HG03439 (cell line): ENCODE data around the gene CSE1L.
"Not testable (repeated sequence)": the region's sequence is repeated elsewhere in the genome, so short reads cannot be mapped to it uniquely, and the experiment has no call there.

Source experiments
- ATAC-seq: cut with Tn5 transposase; IDR thresholded peaks from one replicate; pipeline ENCODE4 v1.9.1; 2021; ENCODE audit warnings: mild to moderate bottlenecking, moderate library complexity; ENCODE audit not compliant: unreplicated experiment

CSE1L gene

GRCh38 chr20:49074521-49074920, 28.4 kb downstream of the CSE1L start:
- ATAC-seq: no peak

GRCh38 chr20:49078310-49078709, 32.2 kb downstream of the CSE1L start:
- no peak for ATAC-seq

- not testable (repeated sequence) for ATAC-seq
Observed at GRCh38 chr20:49082295-49082694, 36.2 kb downstream of the CSE1L start.

GRCh38 chr20:49091104-49091503, 45.0 kb downstream of the CSE1L start:
- ATAC-seq: no peak

GRCh38 chr20:49091762-49092161, 45.6 kb downstream of the CSE1L start:
- ATAC-seq: no peak

GRCh38 chr20:49096203-49096730, 50.2 kb downstream of the CSE1L start:
- no peak for ATAC-seq

- ATAC-seq: no peak
Observed at GRCh38 chr20:49097159-49097558, 51.0 kb downstream of the CSE1L start.

GRCh38 chr20:49098136-49098535, 52.0 kb downstream of the CSE1L start:
- no peak for ATAC-seq

- ATAC-seq: no peak
Observed at GRCh38 chr20:49099011-49099410, 52.9 kb downstream of the CSE1L start.

- ATAC-seq: not testable (repeated sequence)
Observed at GRCh38 chr20:49100292-49100691, 54.2 kb downstream of the CSE1L start.

GRCh38 chr20:49100972-49101371, 54.9 kb downstream of the CSE1L start:
- no peak for ATAC-seq

GRCh38 chr20:49103019-49103418, 56.9 kb downstream of the CSE1L start:
- no peak for ATAC-seq

GRCh38 chr20:49103647-49104364, 57.7 kb downstream of the CSE1L start:
- ATAC-seq: no peak

GRCh38 chr20:49104365-49104648, 58.2 kb downstream of the CSE1L start:
- ATAC-seq: no peak

GRCh38 chr20:49104979-49105547, 59.0 kb downstream of the CSE1L start:
- not testable (repeated sequence) for ATAC-seq

- no peak for ATAC-seq
Observed at GRCh38 chr20:49106328-49106727, 60.2 kb downstream of the CSE1L start.

GRCh38 chr20:49110767-49111694, 64.9 kb downstream of the CSE1L start:
- ATAC-seq: no peak

GRCh38 chr20:49112596-49113274, 66.6 kb downstream of the CSE1L start:
- ATAC-seq: no peak

GRCh38 chr20:49115564-49115963, 69.5 kb downstream of the CSE1L start:
- ATAC-seq: no peak

- no peak for ATAC-seq
Observed at GRCh38 chr20:49118307-49118706, 72.2 kb downstream of the CSE1L start.

GRCh38 chr20:49119988-49120387, 73.9 kb downstream of the CSE1L start:
- ATAC-seq: no peak
